DND-41 (cell line): Measurements from ENCODE around the gene MVK.

Experiments
- CTCF ChIP-seq: IDR thresholded peaks from 2 replicates; pipeline ENCODE4 v1.5.1; 2012; ENCODE audit warnings: borderline replicate concordance, low read length, moderate library complexity, mild to moderate bottlenecking; ENCODE audit not compliant: poor library complexity, severe bottlenecking; ENCODE audit errors: extremely low read depth
- EZH2 ChIP-seq: IDR thresholded peaks from 3 replicates; pipeline ENCODE4 v1.6.1; 2012; ENCODE audit warnings: borderline replicate concordance, low read depth, mild to moderate bottlenecking, moderate library complexity, low read length, inconsistent platforms; ENCODE audit not compliant: severe bottlenecking

GRCh38 chr12:109637348-109637747 lies 63.8 kb downstream of the MVK start:
- no peak for TF ChIP-seq CTCF
- TF ChIP-seq EZH2 = no peak
